HCT116 (cell line): ENCODE data around the gene RAB2B. TPM values are rescaled to one million over a fixed set of nuclear protein-coding genes. Genes with fewer than 3 reads are reported as not detected.

Source experiments
- ATAC-seq: fragments of 200-7000 bp; cut with Tn5 transposase; 2 replicates; pipeline ENCODE4 v1.9.1; 2020; ENCODE audit warnings: mild to moderate bottlenecking, moderate library complexity
- BruUV-seq: library from RNA; stranded (reverse); fragments of 400-500 nt; replicated peaks from 2 replicates; lab custom pipeline; 2021; lab: Mats Ljungman, UMichigan
- CTCF ChIA-PET: fragments of 300-600 bp; sonication (Branson Sonifier 250); formaldehyde crosslinking; loops from one replicate; lab custom pipeline; 2021; ENCODE audit warnings: antibody characterized with exemption; lab: Charles Lee
- POLR2A ChIA-PET: fragments of 300-600, 350-600 bp; sonication (Branson Sonifier 250); formaldehyde crosslinking; loops from one replicate; lab custom pipeline; 2021; ENCODE audit warnings: antibody characterized with exemption; lab: Charles Lee
- RAD21 ChIA-PET, 2 experiments: fragments of 300-600 bp; sonication (Branson Sonifier 250); formaldehyde crosslinking; loops; one replicate each; lab custom pipeline; 2023; ENCODE audit warnings: low total read pairs in 2 of 2; ENCODE audit not compliant: uncharacterized antibody in 2 of 2, unreplicated experiment in 2 of 2, low non-redundant PET in 1 of 2; lab: Charles Lee
- DNase-seq: peaks from one replicate; pipeline ENCODE4 v3.0.0-alpha.2; 2010; ENCODE audit warnings: low read depth, low spot score
- H2AFZ ChIP-seq: fragments of 200-600 bp; shearing (Covaris generic), sonication (generic); 2 replicates; pipeline ENCODE4 v1.6.1; 2017; ENCODE audit warnings: low read depth, mixed run types, mixed read lengths, antibody characterized with exemption, low read length; ENCODE audit not compliant: poor library complexity, severe bottlenecking
- H3K27ac ChIP-seq: 2 replicates; pipeline ENCODE4 v1.5.1; 2012; ENCODE audit warnings: low read depth, low read length
- H3K27me3 ChIP-seq: fragments of 200-600 bp; sonication (generic); 2 replicates; pipeline ENCODE4 v1.6.1; 2016; ENCODE audit warnings: mixed run types, low read length, mixed read lengths; ENCODE audit not compliant: insufficient read depth
- H3K36me3 ChIP-seq, 2 experiments: fragments of 200-500 bp in 1 of 2; fragments of 200-600 bp in 1 of 2; sonication (Bioruptor generic) in 1 of 2; sonication (generic) in 1 of 2; 2 replicates each; pipeline versions ENCODE4 v1.5.1 to v1.6.1; 2014 to 2016; ENCODE audit warnings: low read length in 2 of 2, inconsistent platforms in 1 of 2, mixed read lengths in 1 of 2, mixed run types in 1 of 2; ENCODE audit not compliant: insufficient read depth in 2 of 2, control insufficient read depth in 1 of 2
- H3K4me1 ChIP-seq, 2 experiments: fragments of 200-600 bp in 1 of 2; sonication (generic) in 1 of 2; 2 replicates each; pipeline versions ENCODE4 v1.5.1 to v1.6.1; 2012 to 2017; ENCODE audit warnings: low read length in 2 of 2, inconsistent platforms in 1 of 2, mild to moderate bottlenecking in 1 of 2, mixed read lengths in 1 of 2, mixed run types in 1 of 2, moderate library complexity in 1 of 2; ENCODE audit not compliant: insufficient read depth in 2 of 2, control insufficient read depth in 1 of 2
- H3K4me2 ChIP-seq: fragments of 200-600 bp; sonication (generic); 2 replicates; pipeline ENCODE4 v1.6.1; 2017; ENCODE audit warnings: mixed run types, low read length, mixed read lengths
- H3K4me3 ChIP-seq, 2 experiments: fragments of 200-600 bp in 1 of 2; sonication (generic) in 1 of 2; replicated peaks in 1 of 2; 2 replicates each; pipeline ENCODE4 v1.5.1; 2011 to 2016; ENCODE audit warnings: low read length in 2 of 2, control low read depth in 1 of 2, low read depth in 1 of 2, mild to moderate bottlenecking in 1 of 2, mixed read lengths in 1 of 2, mixed run types in 1 of 2
- H3K79me2 ChIP-seq: fragments of 200-600 bp; sonication (generic); 2 replicates; pipeline ENCODE4 v1.6.1; 2017; ENCODE audit warnings: mild to moderate bottlenecking, mixed run types, low read length, moderate library complexity, mixed read lengths; ENCODE audit not compliant: insufficient read depth
- H3K9ac ChIP-seq: fragments of 200-600 bp; sonication (generic); 2 replicates; pipeline ENCODE4 v1.6.1; 2016; ENCODE audit warnings: low read length, mixed read lengths
- H3K9me2 ChIP-seq: fragments of 200-600 bp; sonication (generic), shearing (Covaris generic); 2 replicates; pipeline ENCODE4 v1.6.1; 2017; ENCODE audit warnings: mixed run types, mild to moderate bottlenecking, moderate library complexity; ENCODE audit not compliant: insufficient read depth
- H3K9me3 ChIP-seq, 2 experiments: fragments of 200-500 bp in 1 of 2; fragments of 200-600 bp in 1 of 2; sonication (Bioruptor generic) in 1 of 2; sonication (generic) in 1 of 2; 2 replicates each; pipeline ENCODE4 v1.6.1; 2014 to 2017; ENCODE audit warnings: low read length in 2 of 2, mixed read lengths in 2 of 2, inconsistent platforms in 1 of 2, low read depth in 1 of 2, mild to moderate bottlenecking in 1 of 2, mixed run types in 1 of 2, moderate library complexity in 1 of 2; ENCODE audit not compliant: control insufficient read depth in 1 of 2, insufficient read depth in 1 of 2
- H4K20me1 ChIP-seq: fragments of 200-600 bp; sonication (generic), shearing (Covaris generic); 2 replicates; pipeline ENCODE4 v1.6.1; 2017; ENCODE audit warnings: mixed run types, mild to moderate bottlenecking, moderate library complexity; ENCODE audit not compliant: insufficient read depth
- ATF3 ChIP-seq: IDR thresholded peaks from 2 replicates; pipeline ENCODE4 v1.6.1; 2012
- CEBPB ChIP-seq: IDR thresholded peaks from 2 replicates; pipeline ENCODE4 v1.6.1; 2012; ENCODE audit warnings: low read depth
- CTCF ChIP-seq, 3 experiments: fragments of 200-600 bp in 1 of 3; sonication (generic) in 1 of 3; IDR thresholded peaks in 2 of 3; conservative IDR thresholded peaks in 1 of 3; 2 replicates each; pipeline ENCODE4 v1.5.1; 2012 to 2017; ENCODE audit warnings: low read depth in 2 of 3, low read length in 2 of 3, antibody characterized with exemption in 1 of 3, borderline replicate concordance in 1 of 3, control low read depth in 1 of 3, mild to moderate bottlenecking in 1 of 3, mixed read lengths in 1 of 3, mixed run types in 1 of 3, moderate library complexity in 1 of 3; ENCODE audit not compliant: insufficient read depth in 1 of 3
- EGR1 ChIP-seq: IDR thresholded peaks from 2 replicates; pipeline ENCODE4 v1.6.1; 2012; ENCODE audit warnings: low read depth
- ELF1 ChIP-seq: IDR thresholded peaks from 2 replicates; pipeline ENCODE4 v1.6.1; 2012; ENCODE audit warnings: low read depth, borderline replicate concordance
- EZH2 ChIP-seq: fragments of 200-600 bp; sonication (generic); IDR thresholded peaks from 2 replicates; pipeline ENCODE4 v1.6.1; 2017; ENCODE audit warnings: antibody characterized with exemption, mixed run types
- FOSL1 ChIP-seq: IDR thresholded peaks from 2 replicates; pipeline ENCODE4 v1.6.1; 2012; ENCODE audit warnings: low read depth
- JUND ChIP-seq: IDR thresholded peaks from 2 replicates; pipeline ENCODE4 v1.6.1; 2012
- MAX ChIP-seq: IDR thresholded peaks from 2 replicates; pipeline ENCODE4 v1.6.1; 2012
- POLR2A ChIP-seq: IDR thresholded peaks from 2 replicates; pipeline ENCODE4 v1.7.0; 2011; ENCODE audit warnings: borderline replicate concordance; ENCODE audit not compliant: insufficient read depth, insufficient read length; ENCODE audit errors: extremely low read depth
- POLR2AphosphoS5 ChIP-seq: IDR thresholded peaks from 2 replicates; pipeline ENCODE4 v1.6.1; 2011; ENCODE audit warnings: mild to moderate bottlenecking, low read depth, low read length, moderate library complexity
- RAD21 ChIP-seq: IDR thresholded peaks from 2 replicates; pipeline ENCODE4 v1.6.1; 2012; ENCODE audit warnings: low read depth, mild to moderate bottlenecking
- SP1 ChIP-seq: IDR thresholded peaks from 2 replicates; pipeline ENCODE4 v1.6.1; 2012; ENCODE audit warnings: low read depth
- SRF ChIP-seq: IDR thresholded peaks from 2 replicates; pipeline ENCODE4 v1.6.1; 2012; ENCODE audit warnings: low read depth
- YY1 ChIP-seq: IDR thresholded peaks from 2 replicates; pipeline ENCODE4 v1.6.1; 2011; ENCODE audit warnings: low read length, low read depth, moderate library complexity, mild to moderate bottlenecking; ENCODE audit not compliant: insufficient replicate concordance; ENCODE audit errors: extremely low read depth
- ZFX ChIP-seq: fragments of 450-650 bp; IDR thresholded peaks from 2 replicates; pipeline ENCODE4 v1.6.1; 2017
- ZNF274 ChIP-seq: fragments of 200-500 bp; sonication (Bioruptor generic); IDR thresholded peaks from 2 replicates; pipeline ENCODE4 v1.6.1; 2014; ENCODE audit warnings: mild to moderate bottlenecking, low read depth, low read length, inconsistent platforms
- intact Hi-C: fragments of 100-400 bp; cut with micrococcal nuclease; formaldehyde crosslinking; loops from 2 replicates; pipeline ENCODE4 v1.10.0; 2022
- total RNA-seq: library from RNA; stranded (reverse); gene quantifications from one replicate; pipeline ENCODE4 v1.2.1, GENCODE V29; 2021; ENCODE audit not compliant: unreplicated experiment

The RAB2B gene
- total RNA-seq, 1 experiment from 2014 or later, result 24.3 TPM

GRCh38 chr14:21525962-21526671, 49.4 kb upstream of the RAB2B start, which contains the start of gene SALL2:
SALL2 (minus strand) TSS chr14:21526346; CDS start chr14:21526127, 219 bp downstream.
- ChIA-PET CTCF (no interaction called here), RAD21 (no interaction called here), POLR2A (no interaction called here)
- Histone ChIP-seq H3K27ac (no peak within 1 kb of the TSS), H3K4me2 (no peak within 1 kb of the TSS), H3K9me3 (no peaks in the 10 kb centered on the region), H4K20me1 (no peaks in the 10 kb centered on the region), H3K4me1 (peaks cover 0 to 5% of the 10 kb centered on the region in 2 experiments; a peak in 1 of 4 replicates), H3K9me2 (no peaks in the 10 kb centered on the region), H3K4me3 (no peak within 1 kb of the TSS), H3K36me3 (no peaks in the 10 kb centered on the region), H2AFZ (no peak within 1 kb of the TSS), H3K79me2 (no peaks in the 10 kb centered on the region), H3K9ac (no peak within 1 kb of the TSS), H3K27me3 (peaks cover 2% of the 10 kb centered on the region; the same call in 1 of the 2 replicates)
- DNase-seq, result no peak
- ATAC-seq, result no peak
- TF ChIP-seq JUND, result no peak
- TF ChIP-seq YY1, result no peak
- TF ChIP-seq MAX, result no peak
- TF ChIP-seq EGR1, result no peak
- TF ChIP-seq ZNF274, result no peak
- TF ChIP-seq RAD21, result no peak
- no peak for TF ChIP-seq FOSL1
- no peak for TF ChIP-seq ATF3
- no peak for TF ChIP-seq CEBPB
- no peak for TF ChIP-seq ELF1
- no peak for TF ChIP-seq POLR2A
- TF ChIP-seq POLR2AphosphoS5, result no peak
- TF ChIP-seq CTCF (IDR thresholded peaks at IDR 0.05 in 2 of 3, conservative IDR thresholded peaks at IDR 0.05 in 1 of 3; ENCODE audit: borderline replicate concordance in 1 of 3, insufficient read depth in 1 of 3, low read depth in 2 of 3, low read length in 2 of 3), result no peak
- TF ChIP-seq SRF, result no peak
- no peak for TF ChIP-seq ZFX
- TF ChIP-seq SP1, result no peak
- no peak for TF ChIP-seq EZH2
- intact Hi-C loops, result no loop called here
- no TSS peak for BruUV-seq
